B cell (primary cell): Measurements from ENCODE around the gene PKD2L2. TPM values are rescaled to one million over a fixed set of nuclear protein-coding genes. Genes with fewer than 3 reads are reported as not detected.
A peak's percentile ranks its signal among the peaks of the same experiment; 100 is the strongest.

Source experiments
- ATAC-seq: fragments of 200-7000 bp; cut with Tn5 transposase; one replicate; pipeline ENCODE4 v1.10.0; 2021; ENCODE audit warnings: low read depth, mild to moderate bottlenecking, moderate number of reproducible peaks, moderate library complexity
- CTCF ChIA-PET: fragments of 350-600 bp; sonication (Branson Sonifier 250); formaldehyde crosslinking; loops from one replicate; lab custom pipeline; 2021; ENCODE audit warnings: antibody characterized with exemption, inconsistent platforms; lab: Charles Lee
- POLR2A ChIA-PET: fragments of 350-600 bp; sonication (Branson Sonifier 250); formaldehyde crosslinking; loops from one replicate; lab custom pipeline; 2021; ENCODE audit warnings: antibody characterized with exemption; lab: Charles Lee
- DNase-seq: peaks from one replicate; pipeline ENCODE4 v3.0.0; 2013
- H2AFZ ChIP-seq: 2 replicates; pipeline ENCODE4 v1.6.1; 2012; ENCODE audit warnings: mild to moderate bottlenecking, low read depth, low read length; ENCODE audit not compliant: insufficient read depth, poor library complexity, severe bottlenecking
- H3K27ac ChIP-seq, 2 donors: 1 replicate in 1 of 2; 2 replicates in 1 of 2; pipeline ENCODE4 v1.5.1; 2012 to 2013; ENCODE audit warnings: low read length in 2 of 2, mild to moderate bottlenecking in 2 of 2, moderate library complexity in 1 of 2
- H3K27me3 ChIP-seq, 4 experiments: fragments of 200-600 bp in 1 of 4; sonication (generic) in 1 of 4; replicated peaks in 1 of 4; 1 replicate in 2 of 4; 2 replicates in 2 of 4; pipeline versions ENCODE4 v1.6.1 to v1.7.0; 2013 to 2016; ENCODE audit warnings: low read length in 3 of 4, mild to moderate bottlenecking in 2 of 4, mixed read lengths in 1 of 4, moderate library complexity in 1 of 4; ENCODE audit not compliant: insufficient read depth in 4 of 4, control insufficient read depth in 3 of 4; ENCODE audit errors: control extremely low read depth in 1 of 4
- H3K36me3 ChIP-seq, 2 experiments: replicated peaks in 1 of 2; 1 replicate in 1 of 2; 2 replicates in 1 of 2; pipeline versions ENCODE4 v1.6.1 to v1.7.1; 2013; ENCODE audit warnings: low read length in 1 of 2; ENCODE audit not compliant: insufficient read depth in 2 of 2, control insufficient read depth in 1 of 2; ENCODE audit errors: control extremely low read depth in 1 of 2, extremely low read depth in 1 of 2
- H3K4me1 ChIP-seq, 2 donors: fragments of 200-600 bp in 1 of 2; sonication (generic) in 1 of 2; 1 replicate in 1 of 2; 2 replicates in 1 of 2; pipeline versions ENCODE4 v1.5.1 to v1.6.1; 2013 to 2017; ENCODE audit warnings: low read length in 2 of 2; ENCODE audit not compliant: control insufficient read depth in 2 of 2, insufficient read depth in 2 of 2
- H3K4me2 ChIP-seq: replicated peaks from 2 replicates; pipeline ENCODE3; 2012; ENCODE audit warnings: mild to moderate bottlenecking, low read depth, low read length; ENCODE audit not compliant: poor library complexity, severe bottlenecking
- H3K4me3 ChIP-seq, 5 experiments: fragments of 200-600 bp in 1 of 5; sonication (generic) in 1 of 5; 1 replicate in 3 of 5; 2 replicates in 2 of 5; pipeline versions ENCODE4 v1.5.1 to v1.7.0; 2011 to 2016; ENCODE audit warnings: low read length in 4 of 5, mild to moderate bottlenecking in 4 of 5, low read depth in 2 of 5, control low read depth in 1 of 5, moderate library complexity in 1 of 5; ENCODE audit not compliant: insufficient read depth in 1 of 5; ENCODE audit errors: control extremely low read depth in 1 of 5, extremely low read depth in 1 of 5
- H3K79me2 ChIP-seq: fragments of 200-600 bp; sonication (generic); one replicate; pipeline ENCODE4 v1.6.0; 2016; ENCODE audit warnings: low read length; ENCODE audit not compliant: control insufficient read depth, insufficient read depth
- H3K9ac ChIP-seq: fragments of 200-600 bp; sonication (generic); 2 replicates; pipeline ENCODE4 v1.6.1; 2017; ENCODE audit warnings: mild to moderate bottlenecking, low read length, moderate library complexity
- H3K9me3 ChIP-seq, 3 donors: one replicate each; pipeline versions ENCODE4 v1.6.1 to v1.7.1; 2013; ENCODE audit warnings: low read length in 2 of 3; ENCODE audit not compliant: control insufficient read depth in 2 of 3, insufficient read depth in 1 of 3; ENCODE audit errors: control extremely low read depth in 1 of 3
- H4K20me1 ChIP-seq: 2 replicates; pipeline ENCODE4 v1.6.0; 2012; ENCODE audit warnings: mild to moderate bottlenecking, low read length; ENCODE audit not compliant: insufficient read depth, control insufficient read depth, poor library complexity, severe bottlenecking
- H3K27ac Mint-ChIP-seq: one replicate; pipeline ENCODE4 v1.8.0; 2021; ENCODE audit warnings: mixed read lengths
- H3K27me3 Mint-ChIP-seq: one replicate; pipeline ENCODE4 v1.8.0; 2021; ENCODE audit warnings: mixed read lengths
- H3K4me1 Mint-ChIP-seq: one replicate; pipeline ENCODE4 v1.8.0; 2021; ENCODE audit warnings: mixed read lengths
- H3K4me3 Mint-ChIP-seq: one replicate; pipeline ENCODE4 v1.8.0; 2021; ENCODE audit warnings: mixed read lengths
- H3K9me3 Mint-ChIP-seq: one replicate; pipeline ENCODE4 v1.8.0; 2022; ENCODE audit warnings: mixed read lengths; ENCODE audit not compliant: insufficient read depth
- EZH2 ChIP-seq: IDR thresholded peaks from 2 replicates; pipeline ENCODE4 v1.6.1; 2012; ENCODE audit warnings: borderline replicate concordance, low read depth, mild to moderate bottlenecking, moderate library complexity, low read length; ENCODE audit not compliant: insufficient read depth, poor library complexity, severe bottlenecking
- whole genome bisulfite sequencing: methylation state at CpG from one replicate; pipeline ENCODE4 v1.1.5; 2013; ENCODE audit warnings: missing lambda C conversion rate; ENCODE audit not compliant: insufficient coverage; 5-methylcytosine and 5-hydroxymethylcytosine counted together
- intact Hi-C: fragments of 100-400 bp; cut with micrococcal nuclease; formaldehyde crosslinking; loops from one replicate; pipeline ENCODE4 v1.10.0; 2022
- polyA plus RNA-seq: library from polyadenylated mRNA; depleted of rRNA; stranded (reverse); fragments of >200 nt; gene quantifications from 2 replicates; pipeline ENCODE4 v1.2.3, GENCODE V29; 2012
- total RNA-seq, 2 donors: library from RNA; stranded (reverse); fragments of 120-200 nt in 1 of 2; gene quantifications; 1 replicate in 1 of 2; 2 replicates in 1 of 2; pipeline versions ENCODE4 v1.2.3 to v1.2.4, GENCODE V29; 2013 to 2022
- TF ChIP-seq, protein P1 (sequence below): fragments of 200-600 bp; IDR thresholded peaks from one replicate; pipeline ENCODE4 v1.8.0; 2022; ENCODE audit warnings: antibody characterized with exemption, mild to moderate bottlenecking

Gene PKD2L2
- total and polyA plus RNA-seq, 2 donors (not counting 1 experiment from before 2014, with no cell fraction given): 0.12 to 0.37 TPM

DNA sequence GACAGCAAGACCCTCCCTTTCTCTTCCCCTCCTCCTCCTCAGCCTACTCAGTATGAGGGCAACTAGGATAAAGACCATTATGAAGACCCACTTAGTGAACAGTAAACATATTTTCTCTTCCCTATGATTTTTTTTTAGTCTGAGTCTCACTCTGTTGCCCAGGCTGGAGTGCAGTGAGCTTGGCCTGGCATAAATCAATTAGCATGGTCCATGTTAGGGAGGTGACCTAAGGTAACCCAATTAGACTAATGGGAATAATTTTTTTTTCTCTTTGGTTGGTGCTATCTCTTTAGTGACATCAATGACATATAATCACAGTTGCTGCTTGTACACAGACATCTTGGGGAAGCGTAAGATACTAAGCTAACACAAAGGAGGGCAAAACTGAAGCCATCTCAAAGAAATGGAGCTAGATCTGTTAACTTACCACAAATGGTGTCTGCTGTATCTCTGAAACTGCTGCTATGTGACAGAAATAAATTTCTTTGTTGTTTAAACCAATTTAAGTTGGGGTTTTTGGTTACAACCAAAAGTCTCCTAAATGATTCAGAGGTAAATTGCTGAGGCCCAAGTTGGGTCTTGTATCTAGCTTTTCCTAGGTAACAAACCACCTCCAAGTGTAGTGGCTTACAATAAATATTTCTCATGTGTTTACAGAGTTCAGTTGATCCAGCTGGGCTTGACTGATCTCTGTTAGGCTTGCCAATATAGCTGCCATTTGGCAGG, 13.3 kb downstream of the PKD2L2 start:
- POLR2A ChIA-PET: no interaction called here
- Histone ChIP-seq H3K4me3 (no peak overlapping the region), H3K9me3 (no peaks in the 10 kb centered on the region), H3K4me2 (no peak overlapping the region), H3K4me1 (peaks cover 44 to 64% of the 10 kb centered on the region in 2 donors), H4K20me1 (no peaks in the 10 kb centered on the region), H3K27me3 (no peaks in the 10 kb centered on the region), H2AFZ (peak overlapping the region; percentile 9), H3K36me3 (no peaks in the 10 kb centered on the region), H3K79me2 (no peaks in the 10 kb centered on the region), H3K9ac (no peak overlapping the region), H3K27ac (peak overlapping the region in 1 of 2 donors; percentile 71)
- Mint-ChIP-seq H3K27me3 (no peaks in the 10 kb centered on the region), H3K4me3 (no peak overlapping the region), H3K4me1 (peaks cover 49% of the 10 kb centered on the region), H3K9me3 (no peaks in the 10 kb centered on the region), H3K27ac (no peak overlapping the region)
- CTCF ChIA-PET: no interaction called here
- 100% methylated on average over 1 of the region's 1 CpG for WGBS
- intact Hi-C loops: no loop called here
- TF ChIP-seq, protein P1, sequence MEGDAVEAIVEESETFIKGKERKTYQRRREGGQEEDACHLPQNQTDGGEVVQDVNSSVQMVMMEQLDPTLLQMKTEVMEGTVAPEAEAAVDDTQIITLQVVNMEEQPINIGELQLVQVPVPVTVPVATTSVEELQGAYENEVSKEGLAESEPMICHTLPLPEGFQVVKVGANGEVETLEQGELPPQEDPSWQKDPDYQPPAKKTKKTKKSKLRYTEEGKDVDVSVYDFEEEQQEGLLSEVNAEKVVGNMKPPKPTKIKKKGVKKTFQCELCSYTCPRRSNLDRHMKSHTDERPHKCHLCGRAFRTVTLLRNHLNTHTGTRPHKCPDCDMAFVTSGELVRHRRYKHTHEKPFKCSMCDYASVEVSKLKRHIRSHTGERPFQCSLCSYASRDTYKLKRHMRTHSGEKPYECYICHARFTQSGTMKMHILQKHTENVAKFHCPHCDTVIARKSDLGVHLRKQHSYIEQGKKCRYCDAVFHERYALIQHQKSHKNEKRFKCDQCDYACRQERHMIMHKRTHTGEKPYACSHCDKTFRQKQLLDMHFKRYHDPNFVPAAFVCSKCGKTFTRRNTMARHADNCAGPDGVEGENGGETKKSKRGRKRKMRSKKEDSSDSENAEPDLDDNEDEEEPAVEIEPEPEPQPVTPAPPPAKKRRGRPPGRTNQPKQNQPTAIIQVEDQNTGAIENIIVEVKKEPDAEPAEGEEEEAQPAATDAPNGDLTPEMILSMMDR: no peak
- no peak for TF ChIP-seq EZH2
- no peak for ATAC-seq
- no peak for DNase-seq

DNA sequence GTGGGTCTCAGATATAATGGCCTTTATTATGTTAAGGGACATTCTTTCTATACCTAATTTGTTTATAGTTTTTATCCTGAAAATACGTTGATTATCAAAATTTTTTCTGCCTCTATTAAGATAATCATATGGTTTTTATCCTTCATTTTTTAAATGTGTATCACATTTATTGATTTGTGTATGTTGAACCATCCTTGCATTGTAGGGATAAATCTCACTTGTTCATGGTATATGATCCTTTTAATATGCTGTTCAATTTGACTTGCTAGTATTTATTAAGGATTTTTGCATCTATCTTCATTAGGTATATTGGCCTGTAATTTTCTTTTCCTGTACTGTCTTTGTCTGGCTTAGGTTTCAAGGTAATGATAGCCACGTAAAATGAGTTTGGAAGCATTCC, 25.5 kb downstream of the PKD2L2 start:
- Mint-ChIP-seq H3K4me1 (no peaks in the 10 kb centered on the region), H3K4me3 (no peak overlapping the region), H3K27me3 (no peaks in the 10 kb centered on the region), H3K9me3 (peaks cover 7% of the 10 kb centered on the region), H3K27ac (no peak overlapping the region)
- DNase-seq: no peak
- Histone ChIP-seq H3K9ac (no peak overlapping the region), H4K20me1 (no peaks in the 10 kb centered on the region), H3K79me2 (no peaks in the 10 kb centered on the region), H3K36me3 (no peaks in the 10 kb centered on the region), H3K9me3 (peaks cover 2 to 30% (median 10%) of the 10 kb centered on the region in 3 donors), H3K27me3 (no peaks in the 10 kb centered on the region), H2AFZ (no peak overlapping the region), H3K4me2 (no peak overlapping the region), H3K4me1 (no peaks in the 10 kb centered on the region), H3K4me3 (no peak overlapping the region), H3K27ac (no peak overlapping the region)
- no peak for TF ChIP-seq EZH2
- TF ChIP-seq, protein P1: no peak
- POLR2A ChIA-PET: no interaction called here
- intact Hi-C loops: no loop called here
- CTCF ChIA-PET: no interaction called here
- ATAC-seq: no peak
- WGBS: 100% methylated on average over 1 of the region's 2 CpGs
